Muscle of leg (tissue), 11 donors: ENCODE results near the gene LCTL. TPM values are rescaled to one million over a fixed set of nuclear protein-coding genes. Genes with fewer than 3 reads are reported as not detected.
"Not testable (repeated sequence)": the region's sequence is repeated elsewhere in the genome, so short reads cannot be mapped to it uniquely, and the experiment has no call there.

Experiments used
- DNase-seq: peaks from one replicate; pipeline ENCODE4 v3.0.0; 2013
- H3K27ac ChIP-seq: one replicate; pipeline ENCODE4 v1.5.1; 2013; ENCODE audit warnings: mild to moderate bottlenecking, low read length, control low read depth
- H3K27me3 ChIP-seq: one replicate; pipeline ENCODE4 v1.6.1; 2013; ENCODE audit warnings: low read length; ENCODE audit not compliant: control insufficient read depth, insufficient read depth
- H3K36me3 ChIP-seq: one replicate; pipeline ENCODE4 v1.6.1; 2013; ENCODE audit warnings: low read length; ENCODE audit not compliant: control insufficient read depth, insufficient read depth
- H3K4me1 ChIP-seq: one replicate; pipeline ENCODE4 v1.6.1; 2013; ENCODE audit warnings: low read length; ENCODE audit not compliant: control insufficient read depth, insufficient read depth
- H3K4me3 ChIP-seq: one replicate; pipeline ENCODE4 v1.5.1; 2013; ENCODE audit warnings: low read length, control low read depth
- H3K9me3 ChIP-seq: replicated peaks from 2 replicates; pipeline ENCODE4 v1.6.1; 2013; ENCODE audit warnings: low read depth, low read length; ENCODE audit not compliant: control insufficient read depth
- WGBS: methylation state at CpG from one replicate; pipeline ENCODE4 v1.1.5; 2013; ENCODE audit warnings: missing lambda C conversion rate; ENCODE audit not compliant: insufficient coverage; 5-methylcytosine and 5-hydroxymethylcytosine counted together
- polyA plus RNA-seq, 8 donors: library from polyadenylated mRNA; unstranded; fragments of 120-200 nt; gene quantifications; one replicate each; pipeline versions ENCODE4 v1.2.1 to v1.2.3, GENCODE V29; 2013; ENCODE audit warnings: inconsistent platforms in 1 of 8, low replicate concordance in 1 of 8; ENCODE audit not compliant: insufficient read length in 8 of 8, insufficient read depth in 1 of 8
- total RNA-seq: library from RNA; stranded (reverse); fragments of 120-200 nt; gene quantifications from one replicate; pipeline ENCODE4 v1.2.4, GENCODE V29; 2013

LCTL gene
- total and polyA plus RNA-seq, 9 donors, result 0.10 to 0.39 (median 0.22) TPM; not detected in 1

DNA sequence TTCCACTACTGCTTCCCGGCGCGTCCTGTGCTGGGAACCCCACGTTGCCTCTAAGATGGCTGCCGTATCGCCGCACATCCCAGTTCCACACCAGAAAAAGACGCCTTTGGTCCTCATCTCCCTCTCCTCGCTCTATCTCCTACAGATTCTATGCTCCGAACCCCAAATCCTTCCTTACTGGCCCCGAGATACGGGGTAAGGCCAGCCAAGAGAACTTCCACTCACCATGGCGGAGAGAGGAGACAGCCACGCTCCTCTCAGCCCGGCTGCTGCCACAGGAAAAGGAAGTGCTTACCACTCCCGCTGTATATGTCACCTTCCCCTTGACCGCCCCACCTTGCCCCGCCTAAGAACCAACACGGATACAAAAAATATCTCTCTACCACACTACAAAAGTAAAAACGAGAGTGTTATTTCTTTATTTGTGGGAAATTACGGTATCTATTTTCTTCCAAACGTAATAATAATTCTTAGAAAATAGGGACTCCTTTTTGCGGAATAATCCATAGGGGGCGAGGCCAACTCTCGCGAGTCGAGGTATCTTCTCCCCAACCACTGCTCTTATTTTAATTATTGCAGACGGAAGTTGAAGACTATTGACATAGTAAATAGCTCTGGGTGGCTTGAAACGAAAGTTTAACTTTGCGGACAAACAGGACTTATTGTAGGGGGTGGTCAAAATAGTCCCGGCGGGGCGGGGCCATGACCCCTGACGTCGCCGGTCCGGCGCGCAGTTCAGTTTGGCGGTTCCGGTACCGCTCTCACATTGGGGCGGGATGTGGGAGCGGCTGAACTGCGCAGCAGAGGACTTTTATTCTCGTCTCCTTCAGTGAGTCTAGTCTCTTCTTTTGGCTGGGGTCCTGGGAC is 61.0 kb downstream of the LCTL start, which contains the start of the genes RPL4 and ZWILCH:
Gene RPL4, minus strand, starts transcription at position 293 of the 867 bp plus-strand sequence. Its CDS starts 65 bp downstream, at position 228.
Gene ZWILCH, plus strand, starts transcription at position 764 of the 867 bp plus-strand sequence. Its CDS starts 13 bp downstream, at position 777.
- Histone ChIP-seq H3K4me1 (peaks cover 14% of the 10 kb centered on the region), H3K9me3 (no peaks in the 10 kb centered on the region), H3K4me3 (peak within 1 kb of the TSS; percentile 96), H3K27me3 (no peaks in the 10 kb centered on the region), H3K27ac (peak within 1 kb of the TSS; percentile 96), H3K36me3 (peaks cover 27% of the 10 kb centered on the region)
- peak; percentile 93 for DNase-seq
- 0% methylated on average over 30 of the region's 46 CpGs for WGBS

DNA sequence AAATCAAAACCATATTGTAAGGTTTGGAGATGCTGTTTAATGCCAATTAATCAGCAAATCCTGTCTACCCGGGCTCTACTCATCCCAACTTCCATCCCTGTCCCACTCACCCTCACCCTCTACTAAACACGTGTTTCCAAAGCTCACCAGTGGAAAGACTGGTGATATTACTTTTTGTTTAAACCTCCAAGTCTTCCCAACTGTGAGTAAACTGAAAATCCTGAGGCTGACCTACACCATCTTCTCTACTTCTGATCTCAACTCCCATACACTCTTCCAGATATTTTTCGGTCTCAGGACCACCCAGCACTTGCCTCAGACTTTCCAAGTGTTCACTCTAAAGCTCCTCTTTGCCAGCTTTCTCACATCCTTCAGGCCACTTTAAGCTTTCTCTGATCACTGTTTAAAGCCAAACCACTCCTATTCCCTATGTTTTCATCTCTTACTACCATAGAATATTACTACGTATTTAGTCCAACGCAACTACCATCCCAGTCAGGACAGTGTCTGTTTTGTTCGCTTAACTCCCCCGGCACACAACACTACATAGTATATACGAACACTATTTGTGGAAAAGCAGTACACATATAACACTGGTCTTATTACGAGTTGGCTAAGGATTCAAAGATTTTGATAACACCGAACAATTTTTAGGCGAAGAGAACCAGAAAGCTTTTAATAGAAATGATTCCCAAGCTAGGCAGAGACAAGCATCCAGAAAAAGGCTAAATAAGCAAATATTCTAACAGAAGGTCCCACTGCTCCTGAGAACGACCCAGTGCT is 61.8 kb downstream of the LCTL start:
- Histone ChIP-seq H3K4me3 (peak overlapping the region; percentile 96), H3K27me3 (no peaks in the 10 kb centered on the region)
- no peak for DNase-seq

DNA sequence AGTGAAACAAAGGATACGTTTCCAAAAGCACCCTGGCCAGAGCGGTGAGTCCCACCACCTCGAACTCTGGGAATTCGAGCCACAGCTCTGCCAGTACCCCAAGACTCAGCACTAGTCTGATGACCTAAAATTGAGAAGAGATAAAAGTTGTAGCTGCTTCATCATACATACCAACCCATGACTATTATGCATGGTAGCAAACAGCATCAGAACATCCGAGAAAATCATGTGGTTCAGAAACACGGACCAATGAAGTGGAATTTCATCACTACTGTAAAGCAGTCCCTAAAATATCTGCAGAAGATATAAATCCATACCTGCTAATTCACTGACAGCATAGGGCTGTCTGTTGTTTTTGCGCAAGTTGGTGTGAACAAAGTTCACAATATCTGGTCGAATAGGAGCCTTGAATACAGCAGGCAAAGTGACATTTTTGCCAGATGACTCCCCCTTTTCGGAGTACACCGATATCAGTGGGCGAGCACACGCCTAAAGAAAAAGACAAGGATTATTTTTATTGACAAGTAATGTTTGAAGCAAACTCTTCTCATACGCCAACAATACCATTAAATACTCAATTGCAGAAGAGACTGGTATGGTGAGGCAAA is 62.7 kb downstream of the LCTL start:
- 83% methylated on average over 3 of the region's 13 CpGs for WGBS
- Histone ChIP-seq H3K4me3 (peak overlapping the region; percentile 96), H3K36me3 (peaks cover 39% of the 10 kb centered on the region), H3K4me1 (peaks cover 14% of the 10 kb centered on the region)
- not testable (repeated sequence) for H3K9me3 ChIP-seq, H3K27ac ChIP-seq, H3K27me3 ChIP-seq, DNase-seq

More for the DNA sequence above, 61.8 kb downstream of the LCTL start:
- Histone ChIP-seq H3K4me1 (peaks cover 14% of the 10 kb centered on the region), H3K27ac (peak overlapping the region; percentile 96), H3K9me3 (no peaks in the 10 kb centered on the region), H3K36me3 (peaks cover 32% of the 10 kb centered on the region)
- 0% methylated on average over 2 of the region's 12 CpGs for WGBS

DNA sequence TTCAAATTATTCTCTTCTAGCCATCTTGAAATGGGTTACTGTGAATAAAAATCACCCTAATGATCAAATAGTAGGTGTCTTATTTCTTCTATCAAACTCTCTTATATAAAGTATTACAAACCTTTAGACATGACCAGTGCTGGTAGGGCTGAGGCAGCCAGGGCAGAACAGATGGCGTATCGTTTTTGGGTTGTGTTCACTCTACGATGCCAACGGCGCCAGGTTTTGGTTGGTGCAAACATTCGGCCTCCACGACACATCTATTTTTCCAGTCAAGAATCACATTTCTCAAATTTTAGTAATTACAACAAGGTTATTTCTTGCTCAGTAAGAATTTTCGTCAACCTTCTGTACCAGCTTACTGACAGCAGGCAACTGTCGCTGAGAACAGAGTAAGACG is 63.3 kb downstream of the LCTL start:
- 81% methylated on average over 7 of the region's 10 CpGs for WGBS

GRCh38 chr15:66500346-66500745 is 65.5 kb downstream of the LCTL start:
- 88% methylated on average over 3 of the region's 7 CpGs for WGBS
- H3K27me3 ChIP-seq, result not testable (repeated sequence)

More for the DNA sequence above, 63.3 kb downstream of the LCTL start:
- Histone ChIP-seq H3K4me1 (peaks cover 14% of the 10 kb centered on the region), H3K4me3 (no peak overlapping the region), H3K36me3 (peaks cover 41% of the 10 kb centered on the region), H3K27ac (no peak overlapping the region), H3K27me3 (no peaks in the 10 kb centered on the region), H3K9me3 (no peaks in the 10 kb centered on the region)
- no peak for DNase-seq

DNA sequence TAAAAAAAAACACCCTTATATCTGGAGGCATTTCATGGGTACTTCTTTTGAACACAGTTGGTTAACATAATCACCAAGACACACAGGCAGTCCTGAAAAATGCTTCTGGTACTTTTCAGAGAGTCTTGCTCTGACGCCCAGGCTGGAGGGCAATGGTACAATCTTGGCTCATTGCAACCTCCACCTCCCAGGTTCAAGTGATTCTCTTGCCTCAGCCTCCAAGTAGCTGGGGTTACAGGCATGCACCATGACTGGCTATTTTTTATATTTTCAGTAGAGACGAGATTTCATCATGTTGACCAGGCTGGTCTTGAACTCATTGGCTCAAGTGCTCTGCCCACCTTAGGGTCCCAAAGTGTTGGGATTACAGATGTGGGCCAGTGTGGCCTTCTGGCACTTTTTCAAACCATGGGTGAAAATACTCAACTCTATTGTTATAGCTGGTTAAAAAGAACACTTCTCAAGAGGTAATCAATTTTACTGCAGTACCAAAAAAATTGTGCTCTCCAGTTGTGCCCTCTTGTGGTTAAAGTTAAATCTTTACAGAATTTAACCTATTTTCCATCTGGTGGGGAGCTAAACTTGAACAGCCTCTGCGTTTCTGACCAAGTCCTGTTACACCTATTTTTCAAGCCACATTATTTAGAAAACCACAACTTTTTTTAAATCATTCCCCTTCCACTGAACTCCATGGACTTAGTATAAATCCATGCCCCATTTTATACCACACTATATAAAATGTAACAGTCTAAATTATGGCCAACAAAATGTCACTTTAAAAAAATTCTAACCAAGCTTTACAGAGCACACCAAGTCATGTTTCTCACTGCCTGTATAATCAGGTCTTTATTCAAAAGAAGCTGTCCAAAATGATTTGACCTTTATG is 67.1 kb downstream of the LCTL start:
- WGBS, result 50% methylated on average over 2 of the region's 3 CpGs
- peaks cover 58% of the 10 kb centered on the region for H3K36me3 ChIP-seq
- H3K27me3 ChIP-seq, result no peaks in the 10 kb centered on the region
- H3K4me1 ChIP-seq, result peaks cover 20% of the 10 kb centered on the region
- no peaks in the 10 kb centered on the region for H3K9me3 ChIP-seq
- no peak overlapping the region for H3K27ac ChIP-seq
- peak; percentile 68 for DNase-seq
- H3K4me3 ChIP-seq, result no peak overlapping the region

More at GRCh38 chr15:66500346-66500745, 65.5 kb downstream of the LCTL start:
- Histone ChIP-seq H3K36me3 (peaks cover 49% of the 10 kb centered on the region), H3K4me1 (peaks cover 21% of the 10 kb centered on the region)
- not testable (repeated sequence) for DNase-seq, H3K27ac ChIP-seq, H3K4me3 ChIP-seq, H3K9me3 ChIP-seq

Other genes with a start within 250 kb of the LCTL start
- 12.7 TPM for gene TIPIN, start 209.3 kb downstream of the LCTL start, total RNA-seq
- 10 to 100 TPM in 4 of 8 donors, 1 to 10 TPM in 4; 9.1 to 12.5 (median 10.4) TPM for gene TIPIN, start 209.3 kb downstream of the LCTL start, polyA plus RNA-seq
- gene MAP2K1, start 179.1 kb downstream of the LCTL start, total RNA-seq, result 50.4 TPM
- 100 to 1,000 TPM in 7 of 8 donors, 10 to 100 TPM in 1; 98.7 to 138 (median 120) TPM for gene MAP2K1, start 179.1 kb downstream of the LCTL start, polyA plus RNA-seq
- 37.7 TPM for gene SNAPC5, start 68.2 kb downstream of the LCTL start, total RNA-seq
- 10 to 100 TPM; 33.6 to 45.2 (median 40.4) TPM for gene SNAPC5, start 68.2 kb downstream of the LCTL start, polyA plus RNA-seq
- 8,508 TPM for gene RPL4, start 61.1 kb downstream of the LCTL start, total RNA-seq
- 1,000 to 10,000 TPM; 5,514 to 7,163 (median 6,163) TPM for gene RPL4, start 61.1 kb downstream of the LCTL start, polyA plus RNA-seq
- 14.8 TPM for gene ZWILCH, start 60.7 kb downstream of the LCTL start, total RNA-seq
- 10 to 100 TPM; 12.4 to 20.9 (median 17.1) TPM for gene ZWILCH, start 60.7 kb downstream of the LCTL start, polyA plus RNA-seq
- 5.4 TPM for gene SMAD6, start 136.2 kb upstream of the LCTL start, total RNA-seq
- 1 to 10 TPM; 2.3 to 8.3 (median 5.8) TPM for gene SMAD6, start 136.2 kb upstream of the LCTL start, polyA plus RNA-seq